Measurements from ENCODE around the gene MEI1. TPM values are rescaled to one million over a fixed set of nuclear protein-coding genes. Genes with fewer than 3 reads are reported as not detected.

Gene MEI1
- total and polyA plus RNA-seq, 9 of the 15 experiments (the other 6 are each of a cell fraction or from before 2014, with no cell fraction given) = 0.08 to 0.68 (median 0.18) TPM; not detected in 2

GRCh38 chr22:41798736-41799135, 99.4 kb downstream of the MEI1 start:
- ATAC-seq (no peak), FAIRE-seq (no peak), DNase-seq (ENCODE audit: extremely low read depth in 1 of 4, low spot score in 3 of 4) (no peak)
- in situ Hi-C loops (cut with MboI) = no loop called here
- POLR2A ChIA-PET = interaction anchor here (1.1 to 2.1 kb wide), 3 partner anchors 12 to 24 kb away, joined by 3 to 6 read pairs (median 3); no protein-coding TSS in a partner anchor
- H3K27me3 ChIP-seq (ENCODE audit: control insufficient read depth in 2 of 2, insufficient read depth in 2 of 2, low read length in 2 of 2) = no peaks in the 10 kb centered on the region
- H2AFZ ChIP-seq (ENCODE audit: low read depth, low read length) = no peak overlapping the region
- H3K4me3 ChIP-seq = no peak overlapping the region
- H3K4me1 ChIP-seq (replicated peaks in 1 of 2; ENCODE audit: control insufficient read depth in 2 of 2, insufficient read depth in 2 of 2, low read length in 2 of 2) = peaks cover 13 to 20% of the 10 kb centered on the region in 2 experiments; a peak in 4 of 5 replicates
- H3K9me3 ChIP-seq (replicated peaks; ENCODE audit: control insufficient read depth, insufficient read depth, low read depth, low read length) = no peaks in the 10 kb centered on the region
- H3K4me2 ChIP-seq (ENCODE audit: insufficient read depth, low read length) = 0 out of 2 replicates have a peak overlapping the region, but pooled peaks have one; percentile 91
- no peaks in the 10 kb centered on the region for H3K9me1 ChIP-seq (ENCODE audit: control insufficient read depth, insufficient read depth, low read length)
- no peaks in the 10 kb centered on the region for H3K36me3 ChIP-seq (ENCODE audit: control insufficient read depth, insufficient read depth, low read length)
- no peak for TF ChIP-seq HEY1 (CRISPR knock-in tag; IDR thresholded peaks at IDR 0.05; ENCODE audit: borderline replicate concordance)
- peak; percentile 24 for TF ChIP-seq PRDM10 (IDR thresholded peaks at IDR 0.05; ENCODE audit: partially characterized antibody)
- CTCF ChIA-PET (ENCODE audit: low intra/inter-chr PET ratio) = no interaction called here
- 86% methylated on average over 1 of the region's 2 CpGs for whole genome bisulfite sequencing (ENCODE audit: insufficient coverage, low coverage, missing lambda C conversion rate)
- H4K20me1 ChIP-seq (replicated peaks; ENCODE audit: control insufficient read depth, insufficient read depth, low read length) = no peaks in the 10 kb centered on the region
- H3K9ac ChIP-seq (ENCODE audit: insufficient read depth in 1 of 2, low read depth in 2 of 2, low read length in 2 of 2) = no peak overlapping the region
- peaks cover 25% of the 10 kb centered on the region for H3K79me2 ChIP-seq (ENCODE audit: control insufficient read depth, insufficient read depth, low read length)
- no peak overlapping the region for H3K27ac ChIP-seq (ENCODE audit: extremely low read depth, low read depth, low read length)
- BruUV-seq (replicated peaks) = no TSS peak
- intact Hi-C loops (cut with micrococcal nuclease) = no loop called here

All from K562 (cell line).